PC-9 (cell line): ENCODE data around the gene HILPDA. TPM values are rescaled to one million over a fixed set of nuclear protein-coding genes. Genes with fewer than 3 reads are reported as not detected.

ENCODE experiments used
- BruUV-seq: library from RNA; stranded (reverse); fragments of 400-500 nt; replicated peaks from 2 replicates; lab custom pipeline; 2021; lab: Mats Ljungman, UMichigan
- CTCF ChIA-PET: fragments of 300-600 bp; sonication (Branson Sonifier 250); formaldehyde crosslinking; loops from one replicate; lab custom pipeline; 2022; ENCODE audit warnings: antibody characterized with exemption; lab: Charles Lee
- POLR2A ChIA-PET: fragments of 300-600 bp; sonication (Branson Sonifier 250); formaldehyde crosslinking; loops from one replicate; lab custom pipeline; 2022; ENCODE audit warnings: antibody characterized with exemption; ENCODE audit not compliant: unreplicated experiment; lab: Charles Lee
- DNase-seq, 2 experiments: peaks; one replicate each; pipeline versions ENCODE4 v3.0.0 to v3.0.0-alpha.2; 2015 to 2022; ENCODE audit warnings: mixed read lengths in 1 of 2
- H2AFZ ChIP-seq: fragments of 200-600 bp; sonication (generic); 2 replicates; pipeline ENCODE4 v1.8.1; 2017; ENCODE audit warnings: antibody characterized with exemption
- H3F3A ChIP-seq: fragments of 200-600 bp; sonication (generic); 2 replicates; pipeline ENCODE4 v1.8.1; 2017; ENCODE audit warnings: antibody characterized with exemption, mild to moderate bottlenecking, low read depth; ENCODE audit not compliant: insufficient read depth
- H3K27ac ChIP-seq: fragments of 200-600 bp; sonication (generic); 2 replicates; pipeline ENCODE4 v1.6.1; 2016; ENCODE audit warnings: mixed run types
- H3K27me3 ChIP-seq: fragments of 200-600 bp; sonication (generic); 2 replicates; pipeline ENCODE4 v1.6.1; 2016; ENCODE audit warnings: low read depth, mixed run types; ENCODE audit not compliant: insufficient read depth
- H3K36me3 ChIP-seq: fragments of 200-600 bp; sonication (generic); 2 replicates; pipeline ENCODE4 v1.6.1; 2016; ENCODE audit warnings: low read depth, mixed run types
- H3K4me1 ChIP-seq: fragments of 200-600 bp; sonication (generic); replicated peaks from 2 replicates; pipeline ENCODE4 v1.6.1; 2016; ENCODE audit warnings: mixed run types; ENCODE audit not compliant: insufficient read depth
- H3K4me2 ChIP-seq: fragments of 200-600 bp; sonication (generic); 2 replicates; pipeline ENCODE4 v1.6.1; 2017; ENCODE audit warnings: mixed run types
- H3K4me3 ChIP-seq: fragments of 200-600 bp; sonication (generic); 2 replicates; pipeline ENCODE4 v1.6.1; 2016; ENCODE audit warnings: mixed run types
- H3K79me2 ChIP-seq: fragments of 200-600 bp; sonication (generic); 2 replicates; pipeline ENCODE4 v1.6.1; 2017; ENCODE audit warnings: low read depth, mixed run types
- H3K9me2 ChIP-seq: fragments of 200-600 bp; sonication (generic); 2 replicates; pipeline ENCODE4 v1.8.1; 2017; ENCODE audit warnings: mild to moderate bottlenecking; ENCODE audit not compliant: insufficient read depth
- H3K9me3 ChIP-seq: fragments of 200-600 bp; sonication (generic); 2 replicates; pipeline ENCODE4 v1.8.1; 2016; ENCODE audit warnings: low read depth; ENCODE audit not compliant: insufficient read depth
- H4K20me1 ChIP-seq: fragments of 200-600 bp; sonication (generic); 2 replicates; pipeline ENCODE4 v1.8.1; 2017; ENCODE audit not compliant: insufficient read depth
- CTCF ChIP-seq: fragments of 200-600 bp; sonication (generic); conservative IDR thresholded peaks from 2 replicates; pipeline ENCODE4 v1.6.1; 2017; ENCODE audit warnings: mixed run types, antibody characterized with exemption, mild to moderate bottlenecking, moderate library complexity
- EZH2 ChIP-seq: fragments of 200-600 bp; sonication (generic); IDR thresholded peaks from 2 replicates; pipeline ENCODE4 v1.8.0; 2017; ENCODE audit warnings: antibody characterized with exemption, low read depth
- intact Hi-C: fragments of 100-400 bp; cut with micrococcal nuclease; formaldehyde crosslinking; loops from one replicate; pipeline ENCODE4 v1.10.0; 2022; ENCODE audit not compliant: unreplicated experiment
- total RNA-seq: library from RNA; stranded (reverse); gene quantifications from 2 replicates; pipeline ENCODE4 v1.2.3, GENCODE V29; 2021

HILPDA gene
- total RNA-seq, 1 experiment from 2014 or later: 22.8 TPM

GRCh38 chr7:128430207-128430606 is 25.5 kb upstream of the HILPDA start:
- POLR2A ChIA-PET: no interaction called here
- no TSS peak for BruUV-seq
- DNase-seq: no peak
- no peaks in the 10 kb centered on the region for H4K20me1 ChIP-seq
- H3K27me3 ChIP-seq: no peaks in the 10 kb centered on the region
- peak overlapping the region; percentile 44 for H3K4me2 ChIP-seq
- H3K9me3 ChIP-seq: no peaks in the 10 kb centered on the region
- TF ChIP-seq CTCF (no peak), EZH2 (no peak)
- H3K9me2 ChIP-seq: no peaks in the 10 kb centered on the region
- no peak overlapping the region for H3K4me3 ChIP-seq
- no peak overlapping the region; the same call in 1 of the 2 replicates for H2AFZ ChIP-seq
- H3F3A ChIP-seq: peaks cover 25% of the 10 kb centered on the region
- H3K4me1 ChIP-seq: peaks cover 65% of the 10 kb centered on the region
- no peaks in the 10 kb centered on the region for H3K79me2 ChIP-seq
- H3K36me3 ChIP-seq: no peaks in the 10 kb centered on the region
- CTCF ChIA-PET: interaction anchor here (1.1 to 7.3 kb wide), 4 partner anchors 10 to 86 kb away, joined by 3 to 73 read pairs (median 6); partner anchors contain the start of gene RBM28
- intact Hi-C loops: no loop called here
- H3K27ac ChIP-seq: peak overlapping the region; percentile 47; the same call in 1 of the 2 replicates

- H4K20me1 ChIP-seq: no peaks in the 10 kb centered on the region
- H3F3A ChIP-seq: peaks cover 34% of the 10 kb centered on the region
- no peak overlapping the region for H3K4me3 ChIP-seq
- H3K27me3 ChIP-seq: no peaks in the 10 kb centered on the region
- peak overlapping the region; percentile 57 for H3K27ac ChIP-seq
- BruUV-seq: no TSS peak
- no peaks in the 10 kb centered on the region for H3K9me2 ChIP-seq
- peak overlapping the region; percentile 56 for H3K4me2 ChIP-seq
- ChIA-PET CTCF (interaction anchor here (7.3 kb wide), 1 partner anchor 30 kb away, joined by 73 read pairs; no protein-coding TSS in a partner anchor), POLR2A (no interaction called here)
- peaks cover 75% of the 10 kb centered on the region for H3K4me1 ChIP-seq
- H2AFZ ChIP-seq: peak overlapping the region; percentile 66; the same call in 1 of the 2 replicates
- no peaks in the 10 kb centered on the region for H3K79me2 ChIP-seq
- peak; percentile 55 to 75 for DNase-seq
- no peaks in the 10 kb centered on the region for H3K9me3 ChIP-seq
- no peak for TF ChIP-seq CTCF
- TF ChIP-seq EZH2: no peak
- H3K36me3 ChIP-seq: no peaks in the 10 kb centered on the region
- intact Hi-C loops: loop anchor here (1.0 kb wide), 1 partner anchor 30 kb away; no protein-coding TSS in a partner anchor
Observed at GRCh38 chr7:128431221-128431620, 24.5 kb upstream of the HILPDA start.

GRCh38 chr7:128431754-128432153 is 23.9 kb upstream of the HILPDA start:
- peaks cover 79% of the 10 kb centered on the region for H3K4me1 ChIP-seq
- H3K4me2 ChIP-seq: peak overlapping the region; percentile 56
- TF ChIP-seq CTCF: no peak
- no peak for TF ChIP-seq EZH2
- H3K4me3 ChIP-seq: no peak overlapping the region
- H3K9me2 ChIP-seq: no peaks in the 10 kb centered on the region
- peaks cover 34% of the 10 kb centered on the region for H3F3A ChIP-seq
- intact Hi-C loops: loop anchor here (1.0 kb wide), 1 partner anchor 30 kb away; no protein-coding TSS in a partner anchor
- no peaks in the 10 kb centered on the region for H4K20me1 ChIP-seq
- ChIA-PET CTCF (interaction anchor here (0.6 kb wide), 1 partner anchor 287 kb away, joined by 4 read pairs; no protein-coding TSS in a partner anchor), POLR2A (interaction anchor here (0.6 kb wide), 1 partner anchor 13 kb away, joined by 3 read pairs; no protein-coding TSS in a partner anchor)
- H3K27me3 ChIP-seq: no peaks in the 10 kb centered on the region
- no peak for DNase-seq
- no TSS peak for BruUV-seq
- H3K9me3 ChIP-seq: no peaks in the 10 kb centered on the region
- no peaks in the 10 kb centered on the region for H3K79me2 ChIP-seq
- H2AFZ ChIP-seq: peak overlapping the region; percentile 66; the same call in 1 of the 2 replicates
- H3K36me3 ChIP-seq: no peaks in the 10 kb centered on the region
- H3K27ac ChIP-seq: peak overlapping the region; percentile 57
